ENCODE measurements around the gene DNAH3.
"Not testable (repeated sequence)": the region's sequence is repeated elsewhere in the genome, so short reads cannot be mapped to it uniquely, and the experiment has no call there.

The DNAH3 gene

DNA sequence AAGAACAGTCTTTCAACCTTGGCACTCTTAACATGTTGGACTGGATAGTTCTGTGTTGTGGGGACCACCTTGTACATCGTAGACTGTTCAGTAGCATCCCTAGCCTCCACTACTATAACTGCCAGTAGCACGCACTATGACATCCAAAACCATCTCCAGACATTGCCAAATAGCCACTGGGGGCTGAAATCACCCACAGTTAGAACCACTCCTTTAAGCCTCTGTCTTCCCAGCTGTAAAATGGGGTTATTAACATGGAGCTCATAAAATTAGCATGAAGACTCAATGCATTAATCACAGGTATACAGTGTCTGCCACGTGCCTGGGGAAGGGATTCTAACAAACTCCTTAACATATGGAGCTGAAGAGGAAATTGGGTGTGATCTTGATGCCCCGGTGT lies 200.4 kb downstream of the DNAH3 start:
- no peak for DNase-seq
- TF ChIP-seq GATA1 (IDR thresholded peaks at IDR 0.05; ENCODE audit: low read depth, low read length) = no peak
- no peak for TF ChIP-seq POLR2A (IDR thresholded peaks at IDR 0.05; ENCODE audit: low read length)

DNA sequence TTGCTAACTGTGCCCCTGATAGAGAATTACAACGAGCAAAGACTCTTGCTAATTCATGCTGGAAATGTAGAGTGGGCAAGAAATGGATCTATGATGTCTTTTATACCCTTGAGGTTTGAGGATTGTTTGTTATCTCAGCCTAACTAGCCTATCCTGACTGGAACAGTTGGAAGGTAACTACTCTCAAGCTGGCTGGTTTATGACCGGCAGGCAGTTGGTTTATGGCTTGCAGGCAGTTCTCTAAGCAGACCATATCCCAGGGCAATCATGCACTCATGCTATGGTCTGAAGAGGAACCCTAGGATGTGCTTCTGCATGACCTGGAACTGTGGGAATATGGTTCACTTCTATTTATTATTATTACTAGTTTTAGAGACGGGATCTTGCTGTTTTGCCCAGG lies 201.0 kb downstream of the DNAH3 start:
- no peak for DNase-seq
- TF ChIP-seq GATA1 (IDR thresholded peaks at IDR 0.05; ENCODE audit: low read depth, low read length) (no peak), POLR2A (IDR thresholded peaks at IDR 0.05; ENCODE audit: low read length) (no peak)

- DNase-seq = no peak
- TF ChIP-seq GATA1 (IDR thresholded peaks at IDR 0.05; ENCODE audit: low read depth, low read length) = no peak
Measured at GRCh38 chr16:20948444-20948843, 202.2 kb downstream of the DNAH3 start.

GRCh38 chr16:20946015-20946629 lies 204.5 kb downstream of the DNAH3 start:
- peak in 1 of 2 experiments; percentile 69 for DNase-seq

GRCh38 chr16:20945575-20945875 lies 205.1 kb downstream of the DNAH3 start:
- not testable (repeated sequence) for DNase-seq

More at GRCh38 chr16:20946015-20946629, 204.5 kb downstream of the DNAH3 start:
- TF ChIP-seq GATA1 (IDR thresholded peaks at IDR 0.05; ENCODE audit: low read depth, low read length) = no peak
- no peak for TF ChIP-seq POLR2A (IDR thresholded peaks at IDR 0.05; ENCODE audit: low read length)

DNA sequence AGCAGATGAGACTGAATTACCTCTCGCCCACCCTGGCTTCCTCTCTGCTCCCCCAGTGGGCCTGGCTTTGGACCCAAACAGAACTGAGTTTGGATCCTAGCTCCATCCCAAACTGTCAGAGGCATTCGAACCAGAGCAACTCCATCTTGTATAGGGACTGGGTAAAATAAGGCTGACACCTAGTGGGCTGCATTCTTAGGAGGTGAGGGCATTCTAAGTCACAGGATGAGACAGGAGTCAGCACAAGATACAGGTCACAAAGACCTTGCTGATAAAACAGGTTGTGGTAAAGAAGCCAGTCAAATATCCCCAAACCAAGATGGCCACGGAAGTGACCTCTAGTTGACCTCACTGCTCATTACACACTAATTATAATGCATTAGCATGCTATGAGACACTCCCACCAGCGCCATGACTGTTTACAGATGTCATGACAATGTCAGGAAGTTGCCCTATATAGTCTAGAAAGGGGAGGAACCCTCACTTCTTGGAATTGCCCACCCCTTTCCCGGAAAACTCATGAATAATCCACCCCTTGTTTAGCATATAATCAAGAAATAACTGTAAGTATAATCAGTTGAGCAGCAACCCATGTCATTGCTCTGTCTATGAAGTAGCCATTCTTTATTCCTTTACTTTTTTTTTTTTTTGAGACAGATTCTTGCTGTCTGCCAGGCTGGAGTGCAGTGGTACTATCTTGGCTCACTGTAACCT lies 205.6 kb downstream of the DNAH3 start:
- no peak for TF ChIP-seq POLR2A (IDR thresholded peaks at IDR 0.05; ENCODE audit: low read length)
- TF ChIP-seq GATA1 (IDR thresholded peaks at IDR 0.05; ENCODE audit: low read depth, low read length) = no peak

GRCh38 chr16:20942256-20942655 lies 208.4 kb downstream of the DNAH3 start:
- TF ChIP-seq POLR2A (IDR thresholded peaks at IDR 0.05; ENCODE audit: low read length) (no peak), GATA1 (IDR thresholded peaks at IDR 0.05; ENCODE audit: low read depth, low read length) (no peak)
- DNase-seq = no peak

More for the DNA sequence above, 205.6 kb downstream of the DNAH3 start:
- DNase-seq = peak; percentile 50 to 68

DNA sequence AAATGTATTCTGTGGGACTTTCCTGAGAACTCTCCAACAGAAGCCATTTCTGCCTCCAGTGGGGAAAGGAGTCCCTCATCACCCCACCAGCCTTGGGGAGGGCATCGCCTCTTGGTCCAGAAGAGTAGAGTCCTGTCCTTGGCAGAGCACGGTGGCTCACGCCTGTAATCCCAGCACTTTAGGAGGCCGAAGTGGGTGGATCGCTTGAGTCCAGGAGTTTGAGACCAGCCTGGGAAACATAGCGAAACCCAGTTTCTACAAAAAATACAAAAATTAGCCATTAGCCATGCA lies 209.1 kb downstream of the DNAH3 start:
- DNase-seq = no peak

DNA sequence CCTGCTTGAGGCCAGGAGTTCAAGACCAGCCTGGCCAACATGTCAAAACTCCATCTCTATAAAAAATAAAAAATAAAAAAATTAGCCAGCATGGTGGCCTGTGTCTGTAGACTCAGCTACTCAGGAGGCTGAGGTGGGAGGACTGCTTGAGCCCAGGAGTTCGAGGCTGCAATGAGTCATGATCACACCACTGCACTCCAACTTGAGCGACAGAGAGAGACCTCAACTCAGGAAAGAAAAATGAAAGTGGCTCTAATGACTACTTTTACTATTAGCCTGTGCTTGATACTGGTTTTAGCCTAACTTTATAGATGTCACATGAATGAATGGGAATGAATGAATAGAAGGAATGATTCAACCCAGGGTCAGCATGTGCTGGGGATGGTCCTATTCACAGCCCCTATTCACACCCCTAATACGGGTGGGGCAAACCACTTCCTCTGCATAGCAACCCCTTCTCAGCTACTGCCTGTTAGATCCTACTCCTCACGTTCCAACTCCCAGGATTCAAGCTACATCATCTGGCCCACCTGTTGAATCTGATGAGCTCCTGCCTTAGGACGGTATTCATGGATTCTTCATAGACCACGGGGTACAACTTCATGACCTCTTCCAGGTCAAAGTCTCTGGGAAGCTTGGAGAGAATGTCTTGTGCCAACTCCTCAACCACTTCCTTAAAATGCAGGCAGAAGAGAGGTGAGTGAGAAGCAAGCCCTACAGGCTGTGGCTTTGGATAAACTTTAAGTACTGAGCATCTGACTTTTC lies 209.6 kb downstream of the DNAH3 start:
- TF ChIP-seq POLR2A (IDR thresholded peaks at IDR 0.05; ENCODE audit: low read length) = no peak
- no peak for TF ChIP-seq GATA1 (IDR thresholded peaks at IDR 0.05; ENCODE audit: low read depth, low read length)
- no peak for DNase-seq

More for the DNA sequence above, 209.1 kb downstream of the DNAH3 start:
- TF ChIP-seq GATA1 (IDR thresholded peaks at IDR 0.05; ENCODE audit: low read depth, low read length) (no peak), POLR2A (IDR thresholded peaks at IDR 0.05; ENCODE audit: low read length) (no peak)

DNA sequence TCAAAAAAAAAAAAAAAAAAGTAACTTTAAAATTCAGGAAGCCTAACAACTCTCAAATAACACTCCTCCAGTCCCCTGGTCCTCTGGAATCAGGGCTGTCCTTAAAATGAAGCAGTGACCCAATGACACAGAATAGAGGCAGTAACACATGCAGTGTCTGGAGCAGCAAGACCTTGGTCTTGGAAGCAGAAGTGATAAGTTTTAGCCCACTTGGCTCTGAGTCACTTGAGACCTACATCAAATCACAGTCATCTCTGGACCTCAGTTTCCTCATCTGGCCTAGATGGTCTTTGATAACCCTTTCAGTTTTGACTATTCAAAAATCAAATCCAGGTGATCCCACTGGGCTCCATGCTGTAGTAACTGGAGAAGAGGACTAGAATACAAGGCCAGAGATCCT lies 211.0 kb downstream of the DNAH3 start:
- DNase-seq = no peak
- TF ChIP-seq POLR2A (IDR thresholded peaks at IDR 0.05; ENCODE audit: low read length) (no peak), GATA1 (IDR thresholded peaks at IDR 0.05; ENCODE audit: low read depth, low read length) (no peak)

- TF ChIP-seq GATA1 (IDR thresholded peaks at IDR 0.05; ENCODE audit: low read depth, low read length) = no peak
- no peak for TF ChIP-seq POLR2A (IDR thresholded peaks at IDR 0.05; ENCODE audit: low read length)
- no peak for DNase-seq
Measured at GRCh38 chr16:20938426-20938825, 212.2 kb downstream of the DNAH3 start.

- TF ChIP-seq GATA1 (IDR thresholded peaks at IDR 0.05; ENCODE audit: low read depth, low read length) (no peak), POLR2A (IDR thresholded peaks at IDR 0.05; ENCODE audit: low read length) (no peak)
- DNase-seq = no peak
Measured at GRCh38 chr16:20937736-20938135, 212.9 kb downstream of the DNAH3 start.

- no peak for DNase-seq
- no peak for TF ChIP-seq GATA1 (IDR thresholded peaks at IDR 0.05; ENCODE audit: low read depth, low read length)
- TF ChIP-seq POLR2A (IDR thresholded peaks at IDR 0.05; ENCODE audit: low read length) = no peak
Measured at GRCh38 chr16:20933589-20933988, 217.1 kb downstream of the DNAH3 start.

DNA sequence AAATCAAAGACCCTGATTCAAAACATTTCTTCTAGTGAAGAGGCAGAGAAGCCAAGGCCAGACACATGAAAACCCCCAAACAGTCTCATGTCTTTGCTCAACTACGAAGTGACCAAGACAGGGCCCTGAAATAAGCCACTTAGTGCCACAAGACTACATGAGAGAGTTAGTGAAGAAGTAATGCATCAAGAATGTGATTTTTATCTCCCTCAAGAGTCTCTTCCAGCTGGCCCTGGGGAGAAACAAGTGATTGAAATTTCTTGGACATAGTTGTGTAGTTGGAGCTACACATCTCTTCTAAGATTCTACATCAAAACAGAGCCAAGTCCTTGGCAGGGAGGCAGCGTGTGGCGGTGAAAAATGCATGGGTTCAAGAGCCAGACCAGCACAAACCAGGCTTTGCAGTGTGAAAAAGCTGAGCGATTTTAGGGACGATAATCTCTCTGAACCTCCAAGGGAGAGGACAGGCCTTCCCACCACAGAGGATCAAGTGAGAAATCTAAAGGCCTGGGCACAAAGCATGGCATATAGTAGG lies 219.5 kb downstream of the DNAH3 start:
- no peak for TF ChIP-seq POLR2A (IDR thresholded peaks at IDR 0.05; ENCODE audit: low read length)
- no peak for TF ChIP-seq GATA1 (IDR thresholded peaks at IDR 0.05; ENCODE audit: low read depth, low read length)
- DNase-seq = no peak

DNA sequence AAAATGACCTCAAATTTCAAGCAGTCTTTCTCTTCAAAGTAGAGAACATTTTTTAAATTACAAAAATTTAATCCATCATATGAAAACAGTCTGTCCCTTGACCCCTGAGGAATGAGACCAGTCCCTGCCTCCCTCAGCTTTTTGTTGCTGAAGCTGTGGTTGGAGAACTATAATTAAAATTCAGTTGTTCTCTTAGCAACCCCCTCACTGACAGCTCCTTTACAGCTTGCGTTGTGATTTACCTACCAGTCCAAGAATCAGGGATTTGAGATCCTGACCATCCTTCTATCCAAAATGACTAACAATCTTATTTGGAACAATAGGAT lies 220.3 kb downstream of the DNAH3 start:
- TF ChIP-seq GATA1 (IDR thresholded peaks at IDR 0.05; ENCODE audit: low read depth, low read length) = no peak
- TF ChIP-seq POLR2A (IDR thresholded peaks at IDR 0.05; ENCODE audit: low read length) = no peak
- no peak for DNase-seq

DNA sequence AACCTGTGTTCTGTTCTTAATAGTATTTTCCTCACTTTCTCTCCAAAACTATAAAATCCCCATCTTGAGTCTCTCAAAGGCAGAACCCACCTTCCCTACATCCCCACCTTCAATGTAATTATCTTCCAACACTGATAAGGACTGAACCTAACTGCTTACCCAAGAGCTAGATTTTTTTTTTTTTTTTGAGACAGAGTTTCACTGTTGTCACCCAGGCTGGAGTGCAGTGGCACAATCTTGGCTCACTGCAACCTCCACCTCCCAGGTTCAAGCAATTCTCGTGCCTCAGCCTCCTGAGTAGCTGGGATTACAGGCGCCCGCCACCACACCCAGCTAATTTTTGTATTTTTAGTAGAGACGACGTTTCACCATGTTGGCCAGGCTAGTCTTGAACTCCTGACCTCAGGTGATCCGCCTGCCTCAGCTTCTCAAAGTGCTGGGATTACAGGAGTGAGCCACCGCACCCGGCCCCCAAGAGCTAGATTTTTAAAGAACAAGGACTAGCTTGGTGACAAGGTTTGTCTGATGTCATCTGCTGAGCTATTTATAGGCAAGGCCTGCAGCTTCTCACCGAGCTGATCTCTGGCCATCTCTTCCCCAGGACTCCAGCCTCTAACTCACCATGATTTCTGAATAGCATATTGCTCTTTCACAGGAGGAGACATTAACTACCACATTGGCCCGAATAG lies 220.8 kb downstream of the DNAH3 start:
- not testable (repeated sequence) for DNase-seq

All from erythroblast (primary cell).